Stimulated activated CD4-positive, alpha-beta T cell treated with anti-CD3 and anti-CD28 coated beads, TNF-alpha, amount 100 ng/mL, for 24 hours (primary cell): ENCODE data around the gene PFKP.

Experiments used
- DNase-seq, 3 experiments: peaks; one replicate each; pipeline ENCODE4 v3.0.0-alpha.2; 2020; ENCODE audit warnings: low read depth in 3 of 3

Gene PFKP

GRCh38 chr10:3116508-3117100, 49.3 kb downstream of the PFKP start:
- DNase-seq, result no peak

- DNase-seq, result no peak
Observed at GRCh38 chr10:3117486-3117885, 50.1 kb downstream of the PFKP start.

- no peak for DNase-seq
Observed at GRCh38 chr10:3118641-3119091, 51.3 kb downstream of the PFKP start.

DNA sequence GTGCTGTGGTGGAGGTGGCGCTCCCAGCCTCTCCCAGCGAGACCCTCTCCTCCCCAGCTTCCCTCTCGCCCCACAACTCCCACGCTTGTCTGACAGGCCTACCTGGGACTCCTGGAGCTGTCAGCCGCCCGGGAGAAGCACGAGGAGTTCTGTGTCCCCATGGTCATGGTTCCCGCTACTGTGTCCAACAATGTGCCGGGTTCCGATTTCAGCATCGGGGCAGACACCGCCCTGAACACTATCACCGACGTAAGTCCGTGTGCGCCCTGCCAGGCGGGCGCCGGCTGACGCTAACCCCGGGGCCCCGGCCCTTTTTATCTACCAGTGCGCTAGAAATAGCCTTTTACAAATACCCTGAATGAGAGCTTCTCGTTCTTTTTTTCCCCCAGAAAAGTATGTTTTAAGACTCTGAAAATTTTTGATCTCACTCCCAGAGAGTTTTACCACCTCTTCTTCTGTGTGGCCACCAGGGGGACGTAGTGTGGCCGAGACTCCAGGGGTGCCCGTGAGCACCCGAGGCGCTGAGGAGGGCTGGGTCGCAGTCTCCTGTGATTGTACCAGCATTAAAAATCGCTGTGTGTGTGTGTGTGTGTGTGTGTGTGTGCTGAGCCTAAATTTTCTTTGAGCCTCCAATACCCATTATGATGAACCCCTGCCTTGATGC, 52.6 kb downstream of the PFKP start:
- DNase-seq, result no peak

GRCh38 chr10:3122034-3122433, 54.7 kb downstream of the PFKP start:
- no peak for DNase-seq

DNA sequence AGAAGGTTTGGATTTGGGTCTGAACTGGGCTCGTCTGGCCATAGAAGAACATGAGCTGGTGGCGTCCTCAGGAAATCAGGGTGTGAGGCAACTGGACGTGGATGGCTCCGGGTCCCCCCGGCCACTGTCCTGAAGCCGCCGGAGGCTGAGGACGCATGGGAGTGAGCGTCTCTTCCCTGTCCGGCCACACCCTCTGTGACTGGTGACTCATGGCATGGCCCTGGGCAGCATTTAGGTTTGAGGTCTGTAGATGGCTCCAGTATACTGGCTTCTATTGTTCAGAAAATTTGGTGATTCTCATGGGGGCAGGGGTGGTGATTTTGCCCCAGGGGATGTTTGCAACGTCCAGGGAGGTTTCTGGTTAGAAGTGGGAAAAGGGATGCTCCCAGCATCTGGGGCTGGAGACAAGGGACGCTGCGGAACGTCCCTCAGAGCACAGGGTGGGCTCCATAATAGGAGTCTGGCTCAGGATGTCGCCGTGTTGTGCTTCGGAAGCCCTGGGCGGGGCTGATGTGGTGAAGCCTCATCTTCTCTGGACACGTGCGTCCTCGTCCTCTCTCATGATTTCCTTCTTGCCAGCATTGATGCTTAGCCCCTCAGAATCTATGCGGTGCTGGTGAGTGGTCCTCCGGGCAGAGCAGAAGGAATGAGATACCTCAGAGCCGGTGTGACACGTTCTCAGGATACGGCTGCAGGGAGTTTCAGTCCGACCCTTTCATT, 55.3 kb downstream of the PFKP start:
- DNase-seq, result no peak

DNA sequence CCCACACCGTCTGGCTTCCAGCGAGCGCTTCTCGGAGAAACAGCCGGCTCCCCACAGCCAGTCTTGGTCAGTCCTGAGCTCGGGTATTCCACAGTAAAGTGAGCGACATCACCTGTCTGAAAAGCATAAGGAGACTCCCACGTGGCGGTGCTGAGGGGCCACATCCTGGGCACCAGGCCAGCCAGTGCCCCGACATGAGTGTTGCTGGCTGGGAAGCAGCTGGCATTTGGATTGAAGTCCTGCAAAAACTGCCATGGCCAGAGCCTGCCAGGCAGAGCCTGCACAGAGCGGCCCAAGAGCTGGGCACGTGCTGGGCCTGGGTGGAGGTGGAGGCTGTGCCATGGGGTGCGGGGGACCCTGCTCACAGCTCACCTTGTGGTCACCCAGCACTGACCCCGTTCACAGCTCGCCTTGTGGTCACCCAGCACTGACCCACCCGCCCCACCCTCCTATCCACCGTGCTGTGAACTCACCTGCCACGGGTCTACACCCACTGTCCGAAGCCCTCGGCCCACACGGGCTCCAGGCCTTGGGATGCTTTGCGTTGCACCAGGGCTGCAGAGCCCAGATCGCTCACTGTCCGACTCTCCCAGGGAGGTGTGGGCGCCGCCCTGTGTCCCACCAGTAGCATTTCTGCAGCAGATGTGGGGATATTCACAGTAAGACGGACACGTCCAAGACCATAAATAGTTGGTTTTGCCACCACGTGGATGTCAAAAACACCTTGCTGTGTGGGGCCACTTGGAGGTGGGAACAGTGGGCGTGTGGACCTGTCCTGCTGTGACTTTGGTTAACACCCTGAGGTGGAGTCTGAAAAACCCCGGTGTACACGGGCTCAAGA, 56.4 kb downstream of the PFKP start:
- DNase-seq, result no peak

- DNase-seq, result no peak
Observed at GRCh38 chr10:3124412-3125175, 57.2 kb downstream of the PFKP start.

DNA sequence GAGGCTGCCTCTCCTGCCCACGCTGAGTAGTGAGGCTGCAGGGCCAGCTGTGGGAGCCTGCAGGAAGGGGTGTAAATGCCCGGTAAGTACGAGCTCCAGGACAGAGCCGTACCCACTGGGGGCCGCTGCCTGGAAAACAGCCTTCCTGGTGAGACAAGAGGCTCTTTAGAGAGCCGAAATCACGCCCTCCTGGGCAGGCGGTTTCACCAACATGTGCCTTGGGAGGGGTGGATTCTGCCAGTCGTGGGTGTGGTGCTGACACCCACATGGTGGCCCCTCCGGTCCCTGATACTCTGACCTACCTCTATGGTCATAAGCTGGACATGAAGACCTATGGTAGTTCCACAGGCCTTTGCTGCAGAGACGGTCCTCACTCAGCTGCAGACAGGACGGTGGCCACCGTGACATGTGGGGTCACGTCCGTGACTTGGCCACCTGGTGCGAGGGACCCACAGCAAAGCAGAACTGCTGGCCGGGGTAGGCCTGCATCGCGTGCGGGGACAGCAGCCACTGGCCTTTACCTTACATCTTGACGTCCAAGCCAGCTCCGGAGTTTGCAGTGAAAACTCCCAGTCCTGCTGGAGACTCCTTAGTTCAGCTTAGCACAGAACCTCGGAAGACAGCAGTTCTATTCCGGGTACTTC, 58.3 kb downstream of the PFKP start:
- no peak for DNase-seq

DNA sequence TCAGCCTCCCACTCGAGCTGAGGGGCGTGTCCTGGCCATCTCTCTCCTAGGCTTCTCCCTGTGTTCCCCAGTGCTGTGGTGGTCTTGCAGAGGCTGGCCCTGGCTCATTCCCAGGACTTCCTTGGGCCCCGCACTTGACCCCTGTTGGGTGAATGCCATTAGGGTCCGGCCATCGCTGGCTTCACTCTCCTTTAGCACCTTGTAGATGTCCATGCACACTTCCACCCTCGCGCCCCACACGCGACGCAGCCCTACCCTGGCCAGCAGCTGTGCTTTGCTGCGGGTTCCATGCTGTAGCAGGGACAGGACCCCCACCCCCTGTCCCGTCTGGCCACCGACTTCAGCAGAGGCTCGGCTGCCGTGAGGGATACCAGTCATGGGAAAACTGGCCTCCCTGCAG, 58.9 kb downstream of the PFKP start:
- no peak for DNase-seq

- no peak for DNase-seq
Observed at GRCh38 chr10:3126741-3127346, 59.5 kb downstream of the PFKP start.

DNA sequence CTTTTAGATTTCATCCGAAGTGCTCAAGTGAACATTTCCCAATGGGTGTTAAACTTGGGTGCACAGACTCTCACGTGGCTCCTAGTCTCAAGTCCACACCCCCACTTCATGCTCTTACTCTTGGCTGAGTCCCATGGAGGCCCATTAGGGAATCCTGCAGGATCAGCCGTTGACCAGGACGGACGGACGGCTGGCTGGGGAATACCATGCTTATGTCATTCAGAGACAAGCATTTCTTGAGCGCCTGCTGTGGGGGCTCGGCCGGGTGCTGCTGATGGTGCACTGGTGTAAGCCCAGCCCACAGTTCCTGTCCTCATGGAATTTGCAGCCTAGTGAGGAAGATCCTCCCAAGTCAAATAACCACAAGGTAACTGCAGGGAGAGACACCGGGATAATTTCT, 60.6 kb downstream of the PFKP start:
- no peak for DNase-seq

- no peak for DNase-seq
Observed at GRCh38 chr10:3128379-3129130, 61.2 kb downstream of the PFKP start.

DNA sequence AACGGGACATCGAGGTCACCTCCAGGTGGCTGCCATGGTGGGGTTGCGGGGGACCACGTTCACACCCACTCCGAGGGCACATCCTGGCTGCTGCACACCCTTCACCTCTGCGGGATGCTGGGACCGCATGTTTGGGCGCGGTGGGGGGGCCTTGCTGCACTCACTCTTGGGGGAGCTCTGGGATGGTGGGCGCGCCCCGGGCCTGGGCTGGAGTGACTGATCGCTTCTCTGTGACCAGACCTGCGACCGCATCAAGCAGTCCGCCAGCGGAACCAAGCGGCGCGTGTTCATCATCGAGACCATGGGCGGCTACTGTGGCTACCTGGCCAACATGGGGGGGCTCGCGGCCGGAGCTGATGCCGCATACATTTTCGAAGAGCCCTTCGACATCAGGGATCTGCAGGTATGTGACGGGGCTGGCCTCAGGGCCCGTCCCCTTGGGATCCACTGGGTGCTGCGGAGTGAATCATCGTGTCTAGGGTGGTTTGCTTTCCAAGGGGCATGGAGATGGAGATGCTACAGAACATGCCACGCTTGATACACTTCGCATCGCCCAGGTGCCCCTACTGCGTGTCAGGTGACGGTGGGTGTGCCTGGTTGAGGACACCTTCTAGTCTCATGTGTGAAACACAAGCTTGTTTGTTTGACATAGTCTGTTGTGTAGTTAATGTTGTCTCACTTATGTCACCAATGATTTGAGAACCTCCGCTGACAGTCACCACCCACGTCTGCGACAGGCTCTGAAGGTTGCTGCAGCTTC, 62.4 kb downstream of the PFKP start:
- no peak for DNase-seq

- DNase-seq, result no peak
Observed at GRCh38 chr10:3131098-3131497, 63.8 kb downstream of the PFKP start.

DNA sequence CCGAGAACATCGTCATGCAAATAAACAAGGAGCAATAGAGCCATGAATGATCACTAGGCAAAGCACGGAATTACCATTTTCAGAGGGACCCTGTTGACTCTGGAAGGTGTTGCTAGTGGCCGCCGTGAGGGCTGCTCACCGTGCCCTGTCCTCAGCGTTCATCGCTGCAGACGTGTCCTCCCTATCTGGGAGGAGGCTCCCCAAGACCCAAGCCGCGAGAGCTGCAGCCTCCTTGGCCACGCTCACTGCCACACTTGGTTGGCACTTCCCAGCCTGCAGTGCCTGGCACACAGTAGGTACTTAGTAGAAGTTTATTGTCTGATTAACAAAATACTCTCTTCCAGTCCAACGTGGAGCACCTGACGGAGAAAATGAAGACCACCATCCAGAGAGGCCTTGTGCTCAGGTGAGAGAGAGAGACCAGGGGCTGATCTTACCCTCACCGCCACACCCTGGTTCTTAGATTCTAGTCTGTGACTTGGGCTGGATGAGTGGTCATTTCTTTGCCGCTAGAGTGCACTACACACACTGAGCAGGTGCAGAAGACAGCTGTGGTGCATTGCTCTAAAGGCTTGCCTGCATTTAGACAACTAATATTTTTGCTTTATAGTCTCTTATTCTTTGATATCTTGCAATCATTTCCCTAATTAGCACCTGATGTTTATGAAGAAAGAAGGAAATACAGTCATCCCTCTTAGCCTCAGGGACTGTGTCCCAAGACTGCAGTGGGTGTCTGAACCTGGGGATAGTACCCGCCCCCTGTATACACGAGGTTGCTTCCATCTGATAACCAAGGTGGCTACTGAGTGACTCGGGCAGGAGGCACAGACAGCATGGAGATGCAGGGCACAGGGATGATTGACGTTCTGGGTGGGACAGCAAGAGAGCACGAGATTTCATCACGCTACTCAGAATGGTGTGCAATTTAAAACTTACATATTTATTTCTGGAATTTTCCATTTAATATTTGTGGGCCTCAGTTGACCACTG, 65.0 kb downstream of the PFKP start:
- no peak for DNase-seq

- no peak for DNase-seq
Observed at GRCh38 chr10:3133948-3134347, 66.6 kb downstream of the PFKP start.

GRCh38 chr10:3135006-3135405, 67.7 kb downstream of the PFKP start:
- DNase-seq, result no peak
